Anterior cingulate cortex (tissue), 58 donors: ENCODE data around the gene RIMS3.
A peak's percentile ranks its signal among the peaks of the same experiment; 100 is the strongest.
"Not testable (repeated sequence)": the region's sequence is repeated elsewhere in the genome, so short reads cannot be mapped to it uniquely, and the experiment has no call there.

Experiments used
- DNase-seq, 58 donors: peaks; one replicate each; lab custom pipeline; 2025; lab: John Stamatoyannopoulos, UW

Gene RIMS3

GRCh38 chr1:40635763-40636500 lies 29.6 kb downstream of the RIMS3 start:
- DNase-seq: no peak

GRCh38 chr1:40634901-40635655 lies 30.4 kb downstream of the RIMS3 start:
- no peak for DNase-seq

- peak in 6 of 58 donors; percentile 13 to 46 (median 16) for DNase-seq
These were observed 31.5 kb downstream of the RIMS3 start for GRCh38 chr1:40633931-40634376.

GRCh38 chr1:40633523-40633922 lies 32.0 kb downstream of the RIMS3 start:
- DNase-seq: no peak

- no peak for DNase-seq
These were observed 34.8 kb downstream of the RIMS3 start for GRCh38 chr1:40630488-40631223.

- not testable (repeated sequence) for DNase-seq
These were observed 35.9 kb downstream of the RIMS3 start for GRCh38 chr1:40629546-40629945.

GRCh38 chr1:40628903-40629292 lies 36.6 kb downstream of the RIMS3 start:
- no peak for DNase-seq

- no peak for DNase-seq
These were observed 37.2 kb downstream of the RIMS3 start for GRCh38 chr1:40627987-40628902.

- DNase-seq: no peak
These were observed 39.1 kb downstream of the RIMS3 start for GRCh38 chr1:40626383-40626770.

- DNase-seq: no peak
These were observed 39.8 kb downstream of the RIMS3 start for GRCh38 chr1:40625476-40626382.

- DNase-seq: peak in 14 of 58 donors; percentile 10 to 42 (median 19)
These were observed 40.4 kb downstream of the RIMS3 start for GRCh38 chr1:40625076-40625475.

- peak in 13 of 58 donors; percentile 11 to 59 (median 33) for DNase-seq
These were observed 42.4 kb downstream of the RIMS3 start for GRCh38 chr1:40622936-40623629.

GRCh38 chr1:40621821-40622450 lies 43.5 kb downstream of the RIMS3 start:
- DNase-seq: no peak

- DNase-seq: no peak
These were observed 44.8 kb downstream of the RIMS3 start for GRCh38 chr1:40620586-40621210.

- DNase-seq: no peak
These were observed 45.3 kb downstream of the RIMS3 start for GRCh38 chr1:40620150-40620549.

GRCh38 chr1:40618108-40618507 lies 47.4 kb downstream of the RIMS3 start:
- DNase-seq: no peak

GRCh38 chr1:40612345-40612831 lies 53.1 kb downstream of the RIMS3 start:
- peak in 48 of 58 donors; percentile 11 to 79 (median 38) for DNase-seq
